Liver (tissue), 9 donors: ENCODE measurements around the gene RNF217. TPM values are rescaled to one million over a fixed set of nuclear protein-coding genes. Genes with fewer than 3 reads are reported as not detected.

ENCODE experiments used
- DNase-seq: peaks from one replicate; pipeline ENCODE4 v3.0.0-alpha.2; 2017; ENCODE audit warnings: low spot score
- H3K27ac ChIP-seq, 2 donors: one replicate each; pipeline ENCODE4 v1.7.0; 2013; ENCODE audit warnings: inconsistent platforms in 2 of 2, low read length in 2 of 2, control low read depth in 1 of 2, low read depth in 1 of 2, mild to moderate bottlenecking in 1 of 2
- H3K27me3 ChIP-seq, 4 donors: one replicate each; pipeline versions ENCODE4 v1.6.1 to v1.7.0; 2013; ENCODE audit warnings: low read length in 3 of 4, inconsistent platforms in 1 of 4, mild to moderate bottlenecking in 1 of 4, moderate library complexity in 1 of 4; ENCODE audit not compliant: control insufficient read depth in 4 of 4, insufficient read depth in 4 of 4
- H3K36me3 ChIP-seq, 4 donors: one replicate each; pipeline versions ENCODE4 v1.6.1 to v1.7.0; 2013; ENCODE audit warnings: low read length in 3 of 4, mild to moderate bottlenecking in 3 of 4, low read depth in 1 of 4, moderate library complexity in 1 of 4; ENCODE audit not compliant: control insufficient read depth in 4 of 4, insufficient read depth in 3 of 4
- H3K4me1 ChIP-seq, 4 donors: one replicate each; pipeline versions ENCODE4 v1.6.1 to v1.7.0; 2013; ENCODE audit warnings: low read length in 3 of 4, mild to moderate bottlenecking in 3 of 4, moderate library complexity in 1 of 4; ENCODE audit not compliant: control insufficient read depth in 4 of 4, insufficient read depth in 4 of 4
- H3K4me3 ChIP-seq, 3 donors: one replicate each; pipeline versions ENCODE4 v1.6.1 to v1.7.0; 2013; ENCODE audit warnings: low read length in 3 of 3, control low read depth in 1 of 3, low read depth in 1 of 3, mild to moderate bottlenecking in 1 of 3
- H3K9ac ChIP-seq, 2 donors: one replicate each; pipeline ENCODE4 v1.7.0; 2013; ENCODE audit warnings: low read length in 2 of 2, mild to moderate bottlenecking in 2 of 2, moderate library complexity in 2 of 2, control low read depth in 1 of 2, low read depth in 1 of 2
- H3K9me3 ChIP-seq, 4 donors: one replicate each; pipeline versions ENCODE4 v1.6.1 to v1.7.0; 2013; ENCODE audit warnings: low read length in 3 of 4; ENCODE audit not compliant: control insufficient read depth in 4 of 4
- CTCF ChIP-seq: fragments of 150-350 bp; IDR thresholded peaks from 2 replicates; pipeline ENCODE4 v1.5.1; 2017; ENCODE audit warnings: improper control_type of control experiment, low read depth, low read length; ENCODE audit not compliant: missing input control
- GABPA ChIP-seq, 2 donors: IDR thresholded peaks in 1 of 2; conservative IDR thresholded peaks in 1 of 2; 2 replicates each; pipeline ENCODE4 v1.6.1; 2016; ENCODE audit warnings: antibody characterized with exemption in 2 of 2, mild to moderate bottlenecking in 1 of 2, moderate library complexity in 1 of 2
- HNF4A ChIP-seq, 2 donors: conservative IDR thresholded peaks; 2 replicates each; pipeline ENCODE4 v1.6.1; 2016; ENCODE audit warnings: antibody characterized with exemption in 2 of 2, mild to moderate bottlenecking in 2 of 2
- HNF4G ChIP-seq: IDR thresholded peaks from 2 replicates; pipeline ENCODE4 v1.6.1; 2016; ENCODE audit warnings: antibody characterized with exemption
- JUND ChIP-seq, 2 donors: IDR thresholded peaks; 2 replicates each; pipeline ENCODE4 v1.6.1; 2016; ENCODE audit warnings: antibody characterized with exemption in 2 of 2
- MAX ChIP-seq: IDR thresholded peaks from 2 replicates; pipeline ENCODE4 v1.6.1; 2016; ENCODE audit warnings: antibody characterized with exemption
- RAD21 ChIP-seq, 2 donors: IDR thresholded peaks; 2 replicates each; pipeline ENCODE4 v1.6.1; 2016; ENCODE audit warnings: antibody characterized with exemption in 2 of 2, mild to moderate bottlenecking in 2 of 2
- REST ChIP-seq: IDR thresholded peaks from 2 replicates; pipeline ENCODE4 v1.6.1; 2016; ENCODE audit warnings: antibody characterized with exemption, mild to moderate bottlenecking
- SP1 ChIP-seq: IDR thresholded peaks from 2 replicates; pipeline ENCODE4 v1.6.1; 2018; ENCODE audit warnings: antibody characterized with exemption, mild to moderate bottlenecking
- TAF1 ChIP-seq: conservative IDR thresholded peaks from 2 replicates; pipeline ENCODE4 v1.6.1; 2016; ENCODE audit warnings: antibody characterized with exemption, mild to moderate bottlenecking
- YY1 ChIP-seq: IDR thresholded peaks from 2 replicates; pipeline ENCODE4 v1.6.1; 2016; ENCODE audit warnings: antibody characterized with exemption, mild to moderate bottlenecking
- WGBS: extraction: QIAGEN DNeasy Blood & Tissue Kit; methylation state at CpG from one replicate; pipeline ENCODE4 v1.1.7; 2013; 5-methylcytosine and 5-hydroxymethylcytosine counted together
- polyA plus RNA-seq, 2 donors: library from polyadenylated mRNA; stranded (reverse) in 1 of 2; unstranded in 1 of 2; fragments of 200-250 nt in 1 of 2; fragments of >200 nt in 1 of 2; fragmentation: Nextera tagmentation in 1 of 2; extraction: Ambion mirVana in 1 of 2; gene quantifications; one replicate each; pipeline versions ENCODE4 v1.2.1 to v1.2.3, GENCODE V29; 2013 to 2015
- total RNA-seq, 2 donors: library from RNA; depleted of rRNA; stranded (reverse); fragments of >200 nt; gene quantifications; one replicate each; pipeline ENCODE4 v1.2.3, GENCODE V29; 2014
- donor health status: healthy.
- donor health status: healthy.
- donor health status: healthy.
- donor health status: healthy.
- donor health status: healthy.

RNF217 gene
- total and polyA plus RNA-seq, 4 donors = 2.3 to 18.3 (median 4.1) TPM

- peaks cover 0 to 3% (median 1%) of the 10 kb centered on the region in 4 donors for H3K9me3 ChIP-seq
- no peak overlapping the region for H3K4me3 ChIP-seq
- peaks cover 0 to 12% (median 11%) of the 10 kb centered on the region in 4 donors for H3K4me1 ChIP-seq
- H3K27ac ChIP-seq = no peak overlapping the region
- no peak for DNase-seq
- no peaks in the 10 kb centered on the region for H3K36me3 ChIP-seq
- no peaks in the 10 kb centered on the region for H3K27me3 ChIP-seq
- 47% methylated on average over 3 of the region's 3 CpGs for WGBS
- H3K9ac ChIP-seq = no peak overlapping the region
- TF ChIP-seq CTCF (no peak), JUND (IDR thresholded peaks at IDR 0.05) (no peak), HNF4A (conservative IDR thresholded peaks at IDR 0.05) (peak; percentile 17 to 21), REST (no peak)
These were observed 37.9 kb upstream of the RNF217 start for GRCh38 chr6:124924333-124924759.

- Histone ChIP-seq H3K4me1 (peaks cover 0 to 12% (median 11%) of the 10 kb centered on the region in 4 donors), H3K27me3 (no peaks in the 10 kb centered on the region), H3K4me3 (no peak overlapping the region), H3K27ac (peak overlapping the region in 1 of 2 donors; percentile 18), H3K9ac (no peak overlapping the region), H3K9me3 (no peaks in the 10 kb centered on the region), H3K36me3 (no peaks in the 10 kb centered on the region)
- DNase-seq = no peak
- TF ChIP-seq GABPA (IDR thresholded peaks at IDR 0.05 in 1 of 2, conservative IDR thresholded peaks at IDR 0.05 in 1 of 2) (no peak), SP1 (peak; percentile 86), RAD21 (IDR thresholded peaks at IDR 0.05) (peak in 1 of 2 donors; percentile 45), CTCF (no peak), REST (peak; percentile 24), HNF4A (conservative IDR thresholded peaks at IDR 0.05) (peak; percentile 86 to 91), YY1 (peak; percentile 83), HNF4G (peak; percentile 76), MAX (peak; percentile 40), TAF1 (peak; percentile 78), JUND (IDR thresholded peaks at IDR 0.05) (no peak)
- WGBS = 36% methylated on average over 2 of the region's 2 CpGs
These were observed 35.8 kb upstream of the RNF217 start for GRCh38 chr6:124926435-124926834.
